RWPE2 (cell line): ENCODE data around the gene GPR152.

Experiments
- ATAC-seq: fragments of 200-7000 bp; cut with Tn5 transposase; 3 replicates; pipeline ENCODE4 v1.9.1; 2021; ENCODE audit warnings: low read depth
- DNase-seq: peaks from one replicate; pipeline ENCODE4 v3.0.0-alpha.2; 2020; ENCODE audit warnings: low spot score
- H3K27ac ChIP-seq: fragments of 450-650 bp; 2 replicates; pipeline ENCODE4 v1.5.1; 2017; ENCODE audit warnings: mild to moderate bottlenecking; ENCODE audit not compliant: poor library complexity, severe bottlenecking
- H3K27me3 ChIP-seq: fragments of 250-450 bp; sonication (Bioruptor Pico); 2 replicates; pipeline ENCODE4 v1.5.1; 2021; ENCODE audit warnings: mild to moderate bottlenecking, moderate library complexity; ENCODE audit not compliant: insufficient read depth, poor library complexity, severe bottlenecking
- H3K36me3 ChIP-seq: fragments of 250-450 bp; sonication (Bioruptor Pico); 2 replicates; pipeline ENCODE4 v1.5.1; 2020; ENCODE audit warnings: low read depth, mild to moderate bottlenecking, moderate library complexity
- H3K4me1 ChIP-seq: fragments of 250-450 bp; sonication (Bioruptor Pico); 2 replicates; pipeline ENCODE4 v1.5.1; 2021; ENCODE audit warnings: mild to moderate bottlenecking, moderate library complexity; ENCODE audit not compliant: insufficient read depth, poor library complexity, severe bottlenecking
- H3K4me3 ChIP-seq: fragments of 250-450 bp; sonication (Bioruptor Pico); 2 replicates; pipeline ENCODE4 v1.5.1; 2021; ENCODE audit warnings: mild to moderate bottlenecking, moderate library complexity; ENCODE audit not compliant: severe bottlenecking
- H3K9me3 ChIP-seq: fragments of 250-450 bp; sonication (Bioruptor Pico); 2 replicates; pipeline ENCODE4 v1.5.1; 2021; ENCODE audit warnings: mild to moderate bottlenecking, moderate library complexity; ENCODE audit not compliant: severe bottlenecking
- TF ChIP-seq, protein P1 (sequence below): fragments of 450-650 bp; IDR thresholded peaks from one replicate; pipeline ENCODE4 v1.5.1; 2017; ENCODE audit warnings: mild to moderate bottlenecking, moderate library complexity; ENCODE audit not compliant: poor library complexity, severe bottlenecking

GPR152 gene

DNA sequence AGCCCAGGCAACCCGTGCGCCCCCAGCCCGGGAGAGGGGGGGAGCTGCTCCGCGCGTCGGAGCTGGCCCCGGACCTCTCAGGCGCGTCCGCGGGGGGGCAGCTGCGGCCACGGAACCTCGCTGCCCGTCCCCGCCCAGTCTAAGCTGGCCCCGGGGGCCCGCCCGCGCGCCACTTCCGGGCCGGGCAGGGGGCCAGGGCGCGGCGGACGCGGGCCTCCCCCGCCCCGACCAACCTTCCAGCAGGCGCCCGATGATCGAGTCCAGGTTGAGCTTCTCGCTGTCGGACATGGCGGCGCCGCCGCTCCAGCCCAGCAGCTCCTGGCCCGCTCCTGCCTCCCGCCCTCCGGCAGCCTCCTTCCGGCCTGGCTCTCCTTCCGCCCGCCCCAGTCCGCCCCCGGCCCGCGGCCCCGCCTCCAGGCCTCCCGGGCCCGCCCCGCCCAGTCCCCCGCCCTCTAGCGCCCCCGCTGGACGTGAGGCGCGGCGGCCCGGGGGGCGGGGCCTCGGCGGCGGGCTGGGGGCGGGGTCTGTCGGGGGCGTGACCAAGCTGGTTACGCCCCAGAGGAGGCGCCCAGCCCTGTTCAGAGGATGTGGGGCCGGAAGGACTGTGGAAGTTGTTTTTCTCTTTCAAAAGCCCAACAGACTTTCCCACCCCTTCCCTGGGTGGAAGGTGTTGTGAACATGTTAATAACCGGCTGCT lies 50.9 kb downstream of the GPR152 start, which contains the start of gene PPP1CA:
PPP1CA (minus strand) TSS at position 364 of the 697 bp plus-strand sequence; CDS start at position 288, 76 bp downstream.
- ATAC-seq = peak; percentile 82
- TF ChIP-seq, protein P1, sequence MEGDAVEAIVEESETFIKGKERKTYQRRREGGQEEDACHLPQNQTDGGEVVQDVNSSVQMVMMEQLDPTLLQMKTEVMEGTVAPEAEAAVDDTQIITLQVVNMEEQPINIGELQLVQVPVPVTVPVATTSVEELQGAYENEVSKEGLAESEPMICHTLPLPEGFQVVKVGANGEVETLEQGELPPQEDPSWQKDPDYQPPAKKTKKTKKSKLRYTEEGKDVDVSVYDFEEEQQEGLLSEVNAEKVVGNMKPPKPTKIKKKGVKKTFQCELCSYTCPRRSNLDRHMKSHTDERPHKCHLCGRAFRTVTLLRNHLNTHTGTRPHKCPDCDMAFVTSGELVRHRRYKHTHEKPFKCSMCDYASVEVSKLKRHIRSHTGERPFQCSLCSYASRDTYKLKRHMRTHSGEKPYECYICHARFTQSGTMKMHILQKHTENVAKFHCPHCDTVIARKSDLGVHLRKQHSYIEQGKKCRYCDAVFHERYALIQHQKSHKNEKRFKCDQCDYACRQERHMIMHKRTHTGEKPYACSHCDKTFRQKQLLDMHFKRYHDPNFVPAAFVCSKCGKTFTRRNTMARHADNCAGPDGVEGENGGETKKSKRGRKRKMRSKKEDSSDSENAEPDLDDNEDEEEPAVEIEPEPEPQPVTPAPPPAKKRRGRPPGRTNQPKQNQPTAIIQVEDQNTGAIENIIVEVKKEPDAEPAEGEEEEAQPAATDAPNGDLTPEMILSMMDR = peak; percentile 88
- no peaks in the 10 kb centered on the region for H3K4me1 ChIP-seq
- no peaks in the 10 kb centered on the region for H3K9me3 ChIP-seq
- no peaks in the 10 kb centered on the region for H3K27me3 ChIP-seq
- DNase-seq = peak; percentile 86
- H3K36me3 ChIP-seq = peaks cover 37% of the 10 kb centered on the region
- H3K4me3 ChIP-seq = peak within 1 kb of the TSS; percentile 78
- H3K27ac ChIP-seq = peak within 1 kb of the TSS; percentile 80
